ENCODE measurements around the gene MCC.

GRCh38 chr5:113035096-113035495 is 453.2 kb downstream of the MCC start:
- TF ChIP-seq CTCF (IDR thresholded peaks at IDR 0.05) = no peak
- no peak for TF ChIP-seq POLR2A (IDR thresholded peaks at IDR 0.05)

All from uterus (tissue), 2 donors.